GM21723 (cell line): ENCODE measurements around the gene PRDX2.
"Not testable (repeated sequence)": the region's sequence is repeated elsewhere in the genome, so short reads cannot be mapped to it uniquely, and the experiment has no call there.

Experiments
- ATAC-seq: cut with Tn5 transposase; IDR thresholded peaks from one replicate; pipeline ENCODE4 v1.9.1; 2021; ENCODE audit warnings: mild to moderate bottlenecking, moderate library complexity; ENCODE audit not compliant: unreplicated experiment

The PRDX2 gene

DNA sequence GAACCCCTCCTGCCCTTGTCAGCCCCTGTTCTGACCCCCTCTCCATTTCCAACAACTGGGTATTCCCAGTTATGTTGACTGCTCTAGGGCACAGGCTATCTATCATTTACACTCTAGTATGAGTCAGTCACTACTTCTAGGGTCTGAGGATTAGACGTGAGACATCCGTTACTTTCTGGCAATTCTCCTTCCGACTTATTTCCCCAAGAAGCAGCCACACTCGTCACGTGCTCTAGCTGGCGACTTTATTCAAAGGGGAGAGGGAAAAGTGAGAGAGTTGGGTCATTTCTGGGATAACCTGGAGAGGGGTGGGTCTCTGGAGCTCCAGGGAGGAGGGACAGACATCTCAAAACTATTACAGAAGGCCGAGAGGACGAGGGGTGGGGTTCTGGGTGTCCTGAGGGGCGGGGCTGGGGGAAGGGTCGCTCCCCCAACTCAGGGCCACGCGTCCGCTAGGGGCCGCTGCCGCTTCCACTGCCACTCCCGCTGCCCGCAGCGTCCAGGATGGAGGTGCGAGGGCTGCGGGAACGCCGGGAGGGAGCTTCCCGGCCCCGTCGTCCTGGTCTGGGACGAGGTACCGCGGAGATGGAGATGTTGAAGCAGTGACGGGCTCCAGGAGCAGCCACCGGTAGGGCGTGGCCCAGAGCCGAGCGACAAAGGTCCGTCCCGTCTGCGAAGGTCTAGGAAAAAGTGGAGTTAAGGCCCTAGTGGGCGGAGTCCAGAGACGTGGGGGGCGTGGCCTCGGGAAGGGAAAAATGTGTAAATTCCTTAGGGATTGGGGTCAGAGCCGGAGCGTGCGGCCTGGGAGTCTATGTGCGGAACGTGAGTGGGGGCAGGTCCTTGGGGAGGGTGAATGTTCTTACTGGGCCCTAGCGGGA, 23.9 kb upstream of the PRDX2 start:
- ATAC-seq = no peak

DNA sequence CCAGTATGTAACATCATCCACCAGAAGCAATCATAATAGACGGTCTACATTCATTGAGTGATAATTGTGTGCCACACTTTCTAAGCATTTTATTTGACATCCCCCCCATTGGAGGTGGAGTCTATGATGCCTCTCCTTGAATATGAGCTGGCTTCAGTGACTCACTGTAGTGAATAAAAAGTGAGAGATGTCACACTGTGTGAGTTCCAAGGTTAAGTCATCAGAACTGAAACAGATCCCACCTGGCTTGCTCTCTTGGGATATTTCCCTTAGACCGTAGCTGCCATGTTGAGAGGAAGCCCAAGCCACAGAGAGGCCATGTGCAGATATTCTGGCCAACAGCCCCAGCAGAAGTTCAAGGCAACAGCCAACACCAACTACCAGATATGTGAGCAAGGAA, 20.2 kb upstream of the PRDX2 start:
- ATAC-seq = no peak

DNA sequence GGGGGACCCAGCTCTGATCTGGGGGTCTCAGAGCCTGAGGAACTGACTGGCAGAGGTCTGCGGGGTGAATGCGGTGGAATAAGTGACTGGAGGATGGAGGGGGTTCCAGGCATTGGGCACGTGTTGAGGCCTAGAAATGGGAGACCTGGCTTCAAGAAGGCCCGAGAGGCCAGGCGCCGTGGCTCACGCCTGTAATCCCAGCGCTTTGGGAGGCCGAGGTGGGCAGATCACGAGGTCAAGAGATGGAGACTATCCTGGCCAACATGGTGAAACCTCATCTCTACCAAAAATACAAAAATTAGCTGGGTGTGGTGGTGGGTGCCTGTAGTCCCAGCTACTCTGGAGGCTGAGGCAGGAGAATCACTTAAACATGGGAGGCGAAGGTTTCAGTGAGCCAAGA, 16.2 kb upstream of the PRDX2 start:
- ATAC-seq = not testable (repeated sequence)

DNA sequence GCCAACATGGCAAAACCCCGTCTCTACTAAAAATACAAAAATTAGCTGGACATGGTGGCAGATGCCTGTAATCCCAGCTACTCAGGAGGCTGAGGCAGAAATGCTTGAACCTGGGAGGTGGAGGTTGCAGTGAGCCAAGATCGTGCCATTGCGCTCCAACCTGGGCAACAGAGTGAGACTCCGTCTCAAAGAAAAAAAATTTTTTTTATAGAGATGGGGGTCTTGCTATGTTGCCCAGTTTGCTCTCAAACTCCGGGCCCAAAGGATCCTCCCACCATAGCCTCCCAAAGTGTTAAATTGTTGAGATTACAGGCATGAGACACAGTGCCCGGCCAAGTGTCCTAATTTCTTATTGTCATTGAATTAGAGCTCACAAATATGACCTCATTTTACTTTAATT, 15.6 kb upstream of the PRDX2 start:
- not testable (repeated sequence) for ATAC-seq

DNA sequence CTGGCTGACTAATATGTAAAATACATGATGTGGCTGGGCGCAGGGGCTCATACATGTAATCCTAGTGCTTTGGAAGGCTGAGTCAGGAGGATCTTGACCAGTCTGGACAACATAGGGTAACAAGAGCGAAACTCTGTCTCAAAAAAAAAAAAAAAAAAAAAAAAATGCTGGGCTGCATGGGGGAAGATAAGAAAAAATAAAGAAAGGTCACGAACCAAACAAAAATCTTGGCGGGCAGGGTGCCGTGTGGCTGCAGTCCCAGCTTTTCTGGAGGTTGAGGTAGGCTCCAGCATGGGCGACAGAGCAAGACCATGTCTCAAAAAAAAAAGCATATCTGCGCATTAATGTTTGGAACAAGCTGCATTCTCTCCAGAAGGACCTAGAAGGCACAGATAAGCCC, 13.5 kb upstream of the PRDX2 start:
- ATAC-seq = no peak

DNA sequence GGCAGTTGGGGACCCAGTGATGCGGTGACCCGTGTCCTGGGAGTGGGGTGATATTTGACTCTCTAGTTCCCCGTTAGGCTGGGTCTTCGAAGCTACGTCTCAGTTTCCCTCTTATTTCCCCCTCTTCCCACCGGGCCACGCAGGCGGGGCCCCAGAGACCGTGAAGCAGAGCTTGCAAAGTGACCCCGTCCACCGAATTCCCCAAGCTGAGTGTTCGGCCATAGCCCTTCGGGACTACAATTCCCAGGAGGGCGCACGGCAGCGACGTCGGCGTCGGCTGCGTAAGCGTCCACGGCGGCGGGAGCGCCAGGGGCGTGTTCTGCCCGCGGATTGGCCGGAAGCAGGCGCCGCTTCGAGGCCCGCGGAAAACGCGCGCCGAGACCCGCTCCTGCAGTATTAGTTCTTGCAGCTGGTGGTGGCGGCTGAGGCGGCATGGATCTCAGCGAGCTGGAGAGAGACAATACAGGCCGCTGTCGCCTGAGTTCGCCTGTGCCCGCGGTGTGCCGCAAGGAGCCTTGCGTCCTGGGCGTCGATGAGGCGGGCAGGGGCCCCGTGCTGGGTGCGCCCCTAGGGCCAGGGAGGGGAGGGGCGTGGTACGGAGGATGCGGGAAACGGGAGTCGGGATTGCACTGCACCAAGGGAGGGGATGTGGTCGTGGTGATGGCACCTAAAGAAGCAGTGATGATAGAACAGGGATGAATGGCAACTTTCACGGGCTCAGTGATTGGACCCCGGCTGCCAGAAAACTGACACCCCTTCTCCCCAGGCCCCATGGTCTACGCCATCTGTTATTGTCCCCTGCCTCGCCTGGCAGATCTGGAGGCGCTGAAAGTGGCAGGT, 4.9 kb upstream of the PRDX2 start, which contains the start of gene RNASEH2A:
RNASEH2A (plus strand) TSS at position 343 of the 840 bp plus-strand sequence; CDS start at position 433, 90 bp downstream.
- ATAC-seq = peak; percentile 64

DNA sequence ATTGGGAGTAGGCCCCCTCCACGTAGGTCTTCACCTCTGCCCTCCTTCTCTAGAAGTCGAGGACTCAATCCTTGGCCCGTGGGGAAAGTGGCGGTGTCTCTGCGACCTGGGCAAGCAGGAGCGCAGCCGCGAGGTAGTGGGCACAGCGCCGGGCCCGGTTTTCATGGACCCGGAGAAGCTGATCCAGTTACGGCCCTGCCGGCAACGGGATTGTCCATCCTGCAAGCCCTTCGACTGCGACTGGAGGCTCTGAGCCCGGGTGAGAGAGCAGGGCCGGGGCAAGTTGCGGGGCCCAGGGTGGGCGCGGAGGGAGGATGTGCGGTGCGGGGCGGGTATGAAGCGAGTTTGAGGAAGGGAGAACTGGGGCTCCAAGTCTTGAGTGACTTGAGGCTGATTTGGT, 2.5 kb upstream of the PRDX2 start:
- ATAC-seq = no peak

DNA sequence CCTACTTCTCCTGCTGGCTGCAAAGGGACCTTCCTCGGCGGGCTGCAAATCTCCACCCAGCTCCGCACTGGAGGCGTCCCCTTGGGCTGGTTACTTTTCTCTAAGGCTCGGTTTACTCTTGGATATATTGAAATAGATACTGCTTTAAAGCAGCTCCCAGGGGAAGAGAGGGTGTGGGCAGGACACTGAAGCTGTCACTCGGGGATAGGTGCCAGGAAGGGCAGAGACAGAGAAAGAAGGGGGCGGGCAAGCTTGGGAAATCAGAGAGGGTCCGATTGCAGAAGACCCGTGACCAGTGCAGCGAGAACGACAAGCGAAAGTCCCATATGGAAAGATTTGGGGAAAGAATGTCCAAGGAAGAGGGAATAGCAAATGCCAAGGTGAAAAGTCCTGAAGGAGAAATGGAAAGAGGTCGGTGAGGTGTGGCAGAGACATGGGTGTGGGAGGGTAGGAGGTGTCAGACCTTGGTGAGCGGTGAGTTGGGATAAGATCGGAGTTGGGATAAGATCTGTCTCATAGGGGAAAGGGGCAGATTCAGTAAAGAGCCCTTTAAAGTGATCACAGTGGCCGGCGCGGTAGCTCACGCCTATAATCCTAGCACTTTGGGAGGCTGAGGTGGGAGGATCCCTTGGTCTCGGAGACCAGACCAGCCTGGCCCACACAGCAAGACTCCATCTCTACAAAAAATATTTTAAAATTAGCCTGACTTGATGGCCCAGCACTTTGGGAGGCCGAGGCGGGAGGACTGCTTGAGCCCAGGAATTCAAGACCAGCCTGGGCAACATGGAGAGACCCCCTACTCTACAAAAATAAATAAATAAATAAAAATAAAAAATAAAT, 887 bp upstream of the PRDX2 start:
- ATAC-seq = no peak

DNA sequence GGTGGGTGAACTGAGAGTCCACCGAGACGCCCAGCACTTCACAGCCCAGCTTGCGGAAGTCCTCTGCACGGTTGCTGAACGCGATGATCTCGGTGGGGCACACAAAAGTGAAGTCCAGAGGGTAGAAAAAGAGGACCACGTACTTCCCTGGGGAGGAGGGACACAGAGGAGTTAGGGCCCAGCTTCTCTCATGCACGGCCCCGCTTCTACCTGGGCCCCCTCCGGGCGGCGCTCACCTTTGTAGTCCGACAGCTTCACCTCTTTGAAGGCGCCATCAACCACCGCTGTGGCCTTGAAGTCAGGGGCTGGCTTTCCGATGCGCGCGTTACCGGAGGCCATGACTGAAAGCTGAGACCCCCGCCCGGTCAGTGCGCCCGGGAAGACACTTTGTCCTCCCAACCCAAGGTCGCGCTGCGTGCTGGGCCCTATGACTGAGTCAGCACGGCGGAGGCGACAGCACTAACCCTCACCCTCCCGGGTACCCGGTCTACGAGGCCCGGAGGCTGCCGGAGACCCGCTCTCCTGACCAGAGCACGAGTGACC, 606 bp downstream of the PRDX2 start:
- peak; percentile 9 for ATAC-seq

DNA sequence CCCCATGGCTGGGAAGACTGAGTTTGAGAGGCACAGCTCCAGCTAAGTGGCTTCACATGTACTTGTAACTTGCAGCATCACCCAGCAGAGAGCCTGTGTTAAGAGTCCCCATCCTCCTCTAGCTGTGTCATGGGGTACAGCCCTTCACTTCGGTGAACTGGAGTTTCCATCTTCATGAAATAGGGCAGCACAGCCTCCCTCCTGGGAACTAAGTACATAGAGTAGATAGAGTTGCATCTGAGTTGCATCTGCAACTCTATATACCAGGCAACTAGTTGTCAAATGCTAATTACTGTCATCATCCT, 1.2 kb downstream of the PRDX2 start:
- ATAC-seq = no peak

DNA sequence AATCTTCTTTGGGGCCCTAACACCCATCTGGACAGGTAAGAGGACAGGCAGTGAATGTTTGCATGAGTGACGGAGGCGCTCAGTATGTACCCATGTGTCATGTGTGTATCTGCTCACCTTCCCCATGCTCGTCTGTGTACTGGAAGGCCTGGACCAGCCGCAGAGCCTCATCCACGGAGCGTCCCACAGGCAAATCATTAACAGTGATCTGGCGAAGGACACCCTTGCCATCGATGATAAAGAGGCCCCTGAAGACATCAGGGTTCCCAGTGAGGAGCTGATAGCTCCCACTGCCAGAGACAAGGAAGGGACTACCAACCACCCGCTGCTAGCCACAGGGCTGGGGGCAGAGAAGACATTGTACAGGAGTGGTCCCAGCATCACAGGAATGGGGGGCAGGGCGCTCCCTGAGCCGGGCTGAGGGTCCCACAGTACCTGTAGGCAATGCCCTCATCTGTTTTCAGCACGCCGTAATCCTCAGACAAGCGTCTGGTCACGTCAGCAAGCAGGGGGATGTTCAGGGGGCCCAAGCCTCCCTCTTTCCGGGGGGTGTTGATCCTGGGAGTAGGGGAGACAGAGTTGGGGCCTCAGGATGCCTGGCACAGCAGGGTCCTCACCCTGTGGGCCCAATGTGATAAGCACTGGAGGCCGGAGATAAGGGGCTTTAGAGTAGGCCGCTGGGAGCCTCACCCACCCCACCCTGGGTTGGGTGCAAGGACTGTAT, 1.7 kb downstream of the PRDX2 start:
- no peak for ATAC-seq

DNA sequence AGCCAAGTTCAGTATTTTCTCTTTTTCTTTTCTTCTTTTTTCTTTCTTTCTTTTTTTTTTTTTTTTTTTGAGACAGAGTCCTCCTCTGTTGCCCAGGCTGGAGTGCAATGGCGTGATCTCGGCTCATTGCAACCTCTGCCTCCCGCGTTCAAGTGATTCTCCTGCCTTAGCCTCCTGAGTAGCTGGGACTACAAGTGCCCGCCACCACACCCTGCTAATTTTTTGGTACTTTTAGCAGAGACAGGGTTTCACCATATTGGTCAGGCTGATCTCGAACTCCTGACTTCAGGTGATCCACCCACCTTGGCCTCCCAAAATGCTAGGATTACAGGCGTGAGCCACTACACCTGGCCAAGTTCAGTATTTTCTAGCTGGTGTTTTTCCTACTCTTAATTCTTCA, 4.0 kb downstream of the PRDX2 start:
- not testable (repeated sequence) for ATAC-seq

DNA sequence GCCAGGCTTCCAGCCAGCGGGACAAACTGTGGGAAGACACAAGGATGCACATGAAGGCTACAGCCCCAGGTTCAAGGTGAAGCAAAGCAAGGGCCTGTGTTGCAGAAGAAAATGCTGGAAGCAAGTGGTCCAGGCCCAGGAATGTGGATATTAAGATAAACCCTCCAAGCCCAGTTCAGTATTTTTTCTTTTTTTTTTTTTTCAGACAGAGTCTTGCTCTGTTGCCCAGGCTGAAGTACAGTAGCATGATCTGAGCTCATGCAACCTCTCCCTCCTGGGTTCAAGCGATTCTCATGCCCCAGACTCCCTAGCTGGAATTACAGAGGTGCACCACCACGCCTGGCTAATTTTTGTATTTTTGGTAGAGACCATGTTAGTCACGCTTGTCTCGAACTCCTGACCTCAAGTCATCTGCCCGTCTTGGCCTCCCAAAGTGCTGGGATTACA, 4.4 kb downstream of the PRDX2 start:
- ATAC-seq = no peak

DNA sequence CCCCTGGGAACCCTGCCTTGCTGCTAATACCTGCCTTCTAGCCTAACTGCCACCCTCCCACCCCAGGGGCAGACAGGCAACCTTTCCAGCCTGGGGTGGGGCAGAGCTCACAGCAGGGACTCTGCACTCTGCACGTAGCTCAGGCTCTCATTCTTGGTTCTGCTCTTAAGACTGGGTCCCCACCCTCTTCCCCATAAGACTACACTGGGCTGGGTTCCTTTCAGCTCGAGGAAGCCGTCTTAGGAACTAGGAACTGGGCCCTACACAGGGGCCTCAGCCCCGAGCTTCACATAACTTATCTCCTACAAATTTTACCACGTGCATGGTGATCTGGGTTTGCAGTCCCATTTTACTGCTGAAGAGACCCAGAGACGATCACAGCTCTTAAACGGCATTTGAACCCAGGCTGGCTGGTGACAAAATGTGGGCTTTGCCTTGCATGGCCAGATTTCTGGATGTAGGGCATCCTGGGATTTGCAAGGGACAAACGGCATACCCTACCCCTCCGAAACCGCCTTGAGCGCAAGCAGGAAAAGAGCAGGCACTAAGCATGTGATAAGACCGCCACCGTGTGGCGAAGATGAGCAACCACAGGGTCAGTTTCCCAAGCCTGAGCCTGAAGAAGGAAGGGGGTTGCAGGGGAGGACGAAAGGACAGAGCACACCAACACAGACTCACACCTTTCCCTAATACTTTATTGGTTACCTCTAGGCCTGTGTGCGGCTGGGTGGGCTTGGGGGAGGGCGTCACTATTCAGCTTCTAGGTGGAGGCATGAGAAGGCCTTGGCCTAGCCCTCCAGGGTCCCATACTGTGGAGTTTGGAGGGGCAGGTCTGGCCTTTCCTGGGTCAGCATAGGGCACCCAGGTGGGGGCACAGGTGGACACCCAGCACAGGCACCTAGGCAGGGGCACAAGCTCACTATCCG, 5.2 kb downstream of the PRDX2 start:
- ATAC-seq = no peak

DNA sequence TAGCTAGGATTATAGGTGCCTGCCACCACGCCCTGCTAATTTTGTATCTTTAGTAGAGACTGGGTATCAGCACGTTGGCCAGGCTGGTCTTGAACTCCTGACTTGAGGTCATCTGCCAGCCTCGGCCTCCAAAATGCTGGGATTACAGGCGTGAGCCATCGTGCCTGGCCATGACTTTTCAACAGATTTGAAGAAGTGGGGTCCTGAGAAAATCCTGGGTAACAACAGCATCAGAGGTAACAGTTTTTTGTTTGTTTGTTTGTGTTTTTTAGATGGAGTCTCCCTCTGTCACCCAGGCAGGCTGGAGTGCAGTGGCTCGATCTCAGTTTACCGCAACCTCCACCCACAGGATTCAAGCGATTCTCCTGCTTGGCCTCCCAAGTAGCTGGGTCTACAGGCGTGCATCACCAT, 6.6 kb downstream of the PRDX2 start:
- no peak for ATAC-seq

DNA sequence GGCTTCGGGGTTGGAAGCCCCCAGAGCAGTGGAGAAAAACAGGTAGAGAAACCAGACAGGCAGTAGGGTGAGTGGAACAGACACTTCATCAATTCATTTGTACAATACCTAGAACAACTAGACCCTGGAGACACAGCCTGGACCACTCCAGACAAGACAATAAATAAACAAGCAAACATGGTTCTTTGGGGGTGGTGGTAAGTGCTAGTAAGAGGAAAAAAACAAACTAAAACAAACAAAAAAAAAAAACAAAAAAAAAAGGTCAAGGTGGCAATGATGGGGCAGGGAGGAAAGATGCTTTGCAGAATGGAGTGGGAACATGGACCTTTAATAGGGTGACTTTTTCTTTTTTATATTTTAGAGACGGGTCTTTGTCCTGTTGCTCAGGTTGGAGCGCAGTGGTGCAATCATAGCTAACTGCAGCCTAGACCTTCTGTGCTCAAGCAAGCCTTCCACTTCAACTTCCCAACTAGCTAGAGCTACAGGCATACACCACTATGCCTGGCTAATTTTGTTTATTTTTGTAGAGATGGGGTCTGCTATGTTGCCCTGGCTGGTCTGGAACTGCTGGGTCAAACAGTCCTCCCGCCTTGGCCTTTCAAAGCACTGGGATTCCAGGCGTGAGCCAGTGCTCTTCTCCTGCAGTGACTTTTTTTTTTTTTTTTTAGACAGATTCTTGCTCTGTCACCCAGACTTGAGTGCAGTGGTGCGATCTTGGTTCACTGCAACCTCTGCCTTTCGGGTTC, 7.2 kb downstream of the PRDX2 start:
- no peak for ATAC-seq

DNA sequence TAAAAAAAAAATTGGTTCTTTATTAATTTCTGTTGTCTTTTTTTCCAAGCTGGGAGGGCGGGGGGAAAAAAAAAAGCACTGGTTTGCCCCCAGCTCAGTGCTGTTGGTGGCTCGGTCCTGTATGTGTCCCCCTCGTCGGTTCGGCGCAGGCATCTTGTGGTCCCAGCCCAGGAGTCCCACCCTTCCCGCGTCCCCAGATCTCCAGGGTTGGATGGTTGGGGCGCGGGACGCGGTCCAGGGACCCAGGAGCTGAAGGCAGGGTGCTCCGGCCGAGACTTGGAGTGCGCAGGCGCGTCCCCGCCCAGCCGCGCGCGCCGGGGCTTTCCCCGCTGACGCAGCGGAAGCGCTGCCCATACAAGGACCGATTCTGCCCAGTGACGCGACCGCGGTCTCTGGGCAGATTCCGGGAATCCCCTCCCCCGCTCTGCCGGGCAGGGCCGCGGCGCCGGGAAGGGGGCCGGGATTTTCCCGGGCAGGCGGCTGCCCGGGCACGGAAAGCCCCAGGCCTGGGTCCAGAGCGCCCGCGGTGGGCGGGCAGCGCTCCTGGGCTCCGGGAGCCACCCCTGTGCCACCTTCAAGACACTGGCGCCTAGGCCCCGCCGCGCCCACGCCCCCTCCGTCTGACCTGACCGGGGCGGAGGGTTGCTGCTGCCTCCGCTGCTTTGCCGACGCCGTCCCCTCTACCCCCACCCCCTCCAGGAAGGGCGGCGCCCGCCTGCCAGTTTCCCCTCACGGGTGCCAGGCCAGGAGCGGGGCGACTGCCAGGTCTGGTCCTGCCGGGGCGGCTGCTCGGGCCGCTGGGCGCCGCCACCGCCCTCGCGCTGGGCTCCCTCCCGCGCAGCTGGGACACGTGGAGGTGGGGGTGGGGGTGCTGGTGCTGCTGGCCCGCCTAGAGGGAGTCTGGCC, 8.1 kb downstream of the PRDX2 start:
- peak; percentile 29 for ATAC-seq
